Cardiac muscle cell (in vitro differentiated cells and primary cell): ENCODE data around the gene MGAT3. TPM values are rescaled to one million over a fixed set of nuclear protein-coding genes. Genes with fewer than 3 reads are reported as not detected.
A peak's percentile ranks its signal among the peaks of the same experiment; 100 is the strongest.

Experiments
- DNase-seq, 2 donors: peaks; one replicate each; pipeline versions ENCODE4 v3.0.0 to v3.0.0-alpha.2; 2010 to 2017; ENCODE audit warnings: low read depth in 1 of 2, low spot score in 1 of 2
- H3K27ac ChIP-seq: fragments of 200-600 bp; sonication (generic); 2 replicates; pipeline ENCODE4 v1.5.1; 2016
- H3K27me3 ChIP-seq: fragments of 200-600 bp; sonication (generic); 2 replicates; pipeline ENCODE4 v1.6.0; 2016; ENCODE audit warnings: control low read depth
- H3K36me3 ChIP-seq: fragments of 200-600 bp; sonication (generic); 2 replicates; pipeline ENCODE4 v1.5.1; 2016; ENCODE audit warnings: control low read depth
- H3K4me1 ChIP-seq: fragments of 200-600 bp; sonication (generic); 2 replicates; pipeline ENCODE4 v1.8.1; 2017; ENCODE audit warnings: low read depth, mild to moderate bottlenecking, mixed run types
- H3K4me3 ChIP-seq: fragments of 200-600 bp; sonication (generic); 2 replicates; pipeline ENCODE4 v1.5.1; 2016; ENCODE audit warnings: mild to moderate bottlenecking
- H3K9me3 ChIP-seq: fragments of 200-600 bp; sonication (generic); 2 replicates; pipeline ENCODE4 v1.5.1; 2017; ENCODE audit warnings: low read depth, mild to moderate bottlenecking, control low read depth
- polyA plus RNA-seq: library from polyadenylated mRNA; unstranded; fragments of >200 nt; fragmentation: Nextera tagmentation; extraction: Ambion mirVana; gene quantifications from 2 replicates; pipeline ENCODE4 v1.2.1, GENCODE V29; 2016
- total RNA-seq: library from RNA; depleted of rRNA; stranded (reverse); fragments of >200 nt; gene quantifications from 2 replicates; pipeline ENCODE4 v1.2.3, GENCODE V29; 2016
- TF ChIP-seq, protein P1 (sequence below): IDR thresholded peaks from 2 replicates; pipeline ENCODE4 v1.5.1; 2012; ENCODE audit warnings: low read depth, mild to moderate bottlenecking, low read length

The MGAT3 gene
- total and polyA plus RNA-seq, 2 experiments from 2014 or later, result 9.9 to 38.0 TPM

DNA sequence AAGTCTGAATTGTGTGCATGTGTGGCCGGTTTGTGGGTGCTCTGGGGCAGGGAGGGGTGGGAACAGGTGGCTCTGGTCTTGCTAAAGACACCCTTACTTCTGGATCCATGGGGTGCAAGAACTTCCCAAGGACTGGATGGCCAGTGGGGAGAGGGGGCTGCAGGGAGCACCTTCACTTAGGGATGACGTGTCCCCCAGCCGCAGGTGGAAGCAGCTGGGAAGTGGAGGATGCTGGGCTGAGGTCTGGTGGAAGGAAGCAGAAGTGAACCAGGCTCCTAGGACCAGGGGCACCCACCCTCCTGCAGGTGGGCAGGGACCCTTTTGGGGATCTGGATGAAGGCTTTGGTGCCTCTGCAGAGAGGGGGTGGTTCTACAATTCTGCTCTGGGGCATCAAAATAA lies 35.4 kb downstream of the MGAT3 start:
- Histone ChIP-seq H3K4me3 (no peak overlapping the region), H3K9me3 (no peaks in the 10 kb centered on the region), H3K27ac (no peak overlapping the region), H3K27me3 (no peaks in the 10 kb centered on the region), H3K4me1 (no peaks in the 10 kb centered on the region), H3K36me3 (peaks cover 5% of the 10 kb centered on the region)
- TF ChIP-seq, protein P1, sequence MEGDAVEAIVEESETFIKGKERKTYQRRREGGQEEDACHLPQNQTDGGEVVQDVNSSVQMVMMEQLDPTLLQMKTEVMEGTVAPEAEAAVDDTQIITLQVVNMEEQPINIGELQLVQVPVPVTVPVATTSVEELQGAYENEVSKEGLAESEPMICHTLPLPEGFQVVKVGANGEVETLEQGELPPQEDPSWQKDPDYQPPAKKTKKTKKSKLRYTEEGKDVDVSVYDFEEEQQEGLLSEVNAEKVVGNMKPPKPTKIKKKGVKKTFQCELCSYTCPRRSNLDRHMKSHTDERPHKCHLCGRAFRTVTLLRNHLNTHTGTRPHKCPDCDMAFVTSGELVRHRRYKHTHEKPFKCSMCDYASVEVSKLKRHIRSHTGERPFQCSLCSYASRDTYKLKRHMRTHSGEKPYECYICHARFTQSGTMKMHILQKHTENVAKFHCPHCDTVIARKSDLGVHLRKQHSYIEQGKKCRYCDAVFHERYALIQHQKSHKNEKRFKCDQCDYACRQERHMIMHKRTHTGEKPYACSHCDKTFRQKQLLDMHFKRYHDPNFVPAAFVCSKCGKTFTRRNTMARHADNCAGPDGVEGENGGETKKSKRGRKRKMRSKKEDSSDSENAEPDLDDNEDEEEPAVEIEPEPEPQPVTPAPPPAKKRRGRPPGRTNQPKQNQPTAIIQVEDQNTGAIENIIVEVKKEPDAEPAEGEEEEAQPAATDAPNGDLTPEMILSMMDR, result no peak
- no peak for DNase-seq

DNA sequence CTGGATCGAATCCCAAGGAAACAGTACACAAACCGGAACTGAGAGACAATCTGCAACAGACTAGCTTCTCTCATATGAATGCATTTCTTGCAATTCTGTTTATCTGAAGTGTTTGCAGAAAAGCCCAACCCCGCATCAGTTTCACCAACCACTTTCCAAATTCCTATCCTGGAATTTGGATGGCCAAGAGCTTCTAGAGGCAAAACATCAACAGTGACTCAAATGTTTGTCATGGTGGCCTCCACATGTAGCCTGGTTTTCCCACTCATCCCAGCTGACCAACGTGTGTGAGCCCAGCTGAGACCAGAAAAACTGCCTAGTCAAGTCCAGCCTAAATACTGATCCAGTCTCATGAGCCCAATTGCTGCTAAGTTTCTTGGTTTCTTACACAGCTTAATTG lies 36.9 kb downstream of the MGAT3 start:
- Histone ChIP-seq H3K4me1 (peaks cover 7% of the 10 kb centered on the region), H3K27me3 (no peaks in the 10 kb centered on the region), H3K36me3 (peaks cover 3% of the 10 kb centered on the region), H3K9me3 (no peaks in the 10 kb centered on the region), H3K27ac (no peak overlapping the region), H3K4me3 (no peak overlapping the region)
- DNase-seq, result peak in 1 of 2 donors; percentile 50
- TF ChIP-seq, protein P1, result no peak

DNA sequence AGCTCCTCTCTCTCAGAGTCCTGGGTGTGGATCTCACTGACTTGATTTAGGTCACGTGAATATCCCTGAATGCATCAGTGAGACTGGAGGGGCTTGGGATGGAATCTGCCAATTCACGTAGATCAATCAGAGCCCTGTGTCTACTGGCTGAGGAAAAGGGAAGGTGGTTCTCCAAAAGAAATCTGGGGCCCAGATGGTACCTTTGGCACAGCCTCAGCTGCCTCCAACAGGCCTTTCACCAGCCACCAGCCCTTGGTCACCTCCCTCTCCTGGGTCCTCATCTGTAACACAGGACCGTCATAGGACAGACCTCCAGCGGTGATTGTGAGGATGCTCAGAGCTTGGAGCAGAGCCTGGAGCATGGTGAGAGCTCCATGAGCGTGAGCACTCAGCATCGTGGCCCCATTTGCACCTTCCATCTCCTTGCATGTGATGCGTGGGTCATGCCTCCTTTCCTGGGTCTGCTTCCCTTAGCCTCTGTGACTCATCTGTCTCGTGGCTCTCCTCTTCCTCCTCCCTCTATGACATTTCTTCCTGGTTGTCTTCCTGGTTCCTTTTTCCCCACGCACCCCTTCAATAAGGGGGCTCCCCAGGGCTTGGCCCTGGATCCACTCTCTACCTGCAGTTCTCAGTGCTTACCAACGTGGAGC lies 37.8 kb downstream of the MGAT3 start:
- Histone ChIP-seq H3K4me1 (peaks cover 10% of the 10 kb centered on the region), H3K27me3 (no peaks in the 10 kb centered on the region), H3K4me3 (no peak overlapping the region), H3K27ac (no peak overlapping the region), H3K36me3 (no peaks in the 10 kb centered on the region), H3K9me3 (no peaks in the 10 kb centered on the region)
- TF ChIP-seq, protein P1, result no peak
- no peak for DNase-seq

DNA sequence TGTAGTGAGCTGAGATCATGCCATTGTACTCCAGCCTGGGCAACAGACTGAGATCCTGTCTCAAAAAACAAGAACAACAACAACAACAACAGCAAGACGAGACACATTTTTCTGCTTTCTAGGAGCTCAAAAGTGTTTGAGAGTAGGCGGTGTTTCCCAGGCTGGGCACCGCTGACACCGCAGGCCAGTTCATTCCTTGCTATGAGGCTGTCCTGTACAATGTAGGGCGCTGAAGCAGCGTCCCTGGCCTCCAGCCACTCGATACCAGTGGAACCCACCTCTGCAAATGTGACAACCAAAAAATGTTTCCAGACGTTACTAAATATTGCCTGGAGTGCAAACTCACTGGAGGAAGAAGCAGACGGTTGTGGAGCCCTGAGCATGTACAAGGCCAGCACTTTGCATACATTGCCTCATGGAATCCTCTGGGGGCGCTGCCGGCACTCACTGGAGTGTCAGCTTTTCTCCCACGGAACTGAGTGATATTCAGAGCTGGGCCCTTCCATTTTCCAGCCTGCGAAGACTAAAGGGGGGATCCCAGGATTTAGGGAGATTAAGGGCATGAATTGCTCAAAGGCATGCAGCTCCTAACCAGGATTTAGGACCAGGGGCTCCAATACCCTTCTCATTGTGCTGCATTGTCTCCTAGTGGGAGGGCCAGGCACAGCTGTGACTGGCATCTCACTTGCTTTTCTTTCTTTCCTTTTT lies 39.5 kb downstream of the MGAT3 start:
- H3K4me1 ChIP-seq, result peaks cover 21% of the 10 kb centered on the region
- peak; percentile 78 to 89 for DNase-seq
- H3K9me3 ChIP-seq, result no peaks in the 10 kb centered on the region
- TF ChIP-seq, protein P1, result peak; percentile 90
- peak overlapping the region; percentile 22 for H3K27ac ChIP-seq
- no peaks in the 10 kb centered on the region for H3K27me3 ChIP-seq
- no peak overlapping the region for H3K4me3 ChIP-seq
- H3K36me3 ChIP-seq, result no peaks in the 10 kb centered on the region

DNA sequence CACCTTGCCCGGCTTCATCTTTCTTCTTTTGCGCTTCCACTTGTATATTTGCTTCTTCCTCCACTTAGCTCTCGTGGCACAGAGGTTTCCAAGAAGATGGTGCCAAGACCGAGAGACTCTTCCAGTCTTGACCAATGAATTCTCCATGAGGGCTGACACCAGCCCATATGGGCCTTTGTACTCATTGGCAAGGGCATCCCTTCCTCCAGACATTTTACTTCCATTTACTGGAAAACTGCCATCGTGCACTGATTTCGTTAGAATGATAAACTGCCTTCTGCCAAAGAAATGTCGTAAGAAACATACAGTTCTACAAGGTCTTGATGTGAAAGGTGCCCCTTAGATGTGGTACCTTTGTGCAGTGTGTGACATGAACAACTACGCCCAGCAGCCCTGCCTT lies 40.6 kb downstream of the MGAT3 start:
- peaks cover 24% of the 10 kb centered on the region for H3K4me1 ChIP-seq
- TF ChIP-seq, protein P1, result no peak
- H3K27me3 ChIP-seq, result no peaks in the 10 kb centered on the region
- H3K27ac ChIP-seq, result no peak overlapping the region
- H3K9me3 ChIP-seq, result no peaks in the 10 kb centered on the region
- DNase-seq, result no peak
- no peaks in the 10 kb centered on the region for H3K36me3 ChIP-seq
- H3K4me3 ChIP-seq, result no peak overlapping the region
